ENCODE results near the gene ISG20.
"Not testable (repeated sequence)": the region's sequence is repeated elsewhere in the genome, so short reads cannot be mapped to it uniquely, and the experiment has no call there.

- not testable (repeated sequence) for TF ChIP-seq CTCF (IDR thresholded peaks at IDR 0.05; ENCODE audit: insufficient read depth, low read depth, low read length); EZH2 (IDR thresholded peaks at IDR 0.05; ENCODE audit: insufficient read depth, low read length)
Measured at GRCh38 chr15:88642514-88642913, 3.7 kb downstream of the ISG20 start.
